Astrocyte (in vitro differentiated cells and primary cell): ENCODE data around the gene EXPH5. TPM values are rescaled to one million over a fixed set of nuclear protein-coding genes. Genes with fewer than 3 reads are reported as not detected.

Source experiments
- DNase-seq: peaks from one replicate; pipeline ENCODE4 v3.0.0-alpha.2; 2010; ENCODE audit warnings: low read depth
- FAIRE-seq: peaks from 2 replicates; lab custom pipeline; 2011; peaks lifted over from hg19 to GRCh38; lab: Jason Lieb, UNC
- H2AFZ ChIP-seq: 2 replicates; pipeline ENCODE4 v1.6.0; 2012; ENCODE audit warnings: low read depth, low read length, inconsistent platforms
- H3K27ac ChIP-seq: 2 replicates; pipeline ENCODE4 v1.5.1; 2011; ENCODE audit warnings: low read depth, low read length, inconsistent platforms
- H3K27me3 ChIP-seq: 2 replicates; pipeline ENCODE4 v1.6.0; 2011; ENCODE audit warnings: low read length, inconsistent platforms; ENCODE audit not compliant: insufficient read depth
- H3K36me3 ChIP-seq: 2 replicates; pipeline ENCODE4 v1.5.1; 2011; ENCODE audit warnings: low read length, inconsistent platforms; ENCODE audit not compliant: insufficient read depth
- H3K4me1 ChIP-seq: 2 replicates; pipeline ENCODE4 v1.5.1; 2011; ENCODE audit warnings: low read length, inconsistent platforms; ENCODE audit not compliant: insufficient read depth
- H3K4me2 ChIP-seq: 2 replicates; pipeline ENCODE4 v1.6.0; 2012; ENCODE audit warnings: low read length, inconsistent platforms
- H3K4me3 ChIP-seq: 2 replicates; pipeline ENCODE4 v1.5.1; 2011; ENCODE audit warnings: low read depth, mild to moderate bottlenecking, low read length, inconsistent platforms; ENCODE audit not compliant: insufficient read depth
- H3K79me2 ChIP-seq: 2 replicates; pipeline ENCODE4 v1.6.0; 2012; ENCODE audit warnings: mild to moderate bottlenecking, low read length, inconsistent platforms; ENCODE audit not compliant: insufficient read depth
- H3K9ac ChIP-seq: 2 replicates; pipeline ENCODE4 v1.6.0; 2012; ENCODE audit warnings: mild to moderate bottlenecking, low read length, inconsistent platforms
- H3K9me3 ChIP-seq: 2 replicates; pipeline ENCODE4 v1.5.1; 2012; ENCODE audit warnings: low read depth, mild to moderate bottlenecking, low read length, inconsistent platforms; ENCODE audit not compliant: insufficient read depth
- H4K20me1 ChIP-seq: 2 replicates; pipeline ENCODE4 v1.6.0; 2012; ENCODE audit warnings: low read length, inconsistent platforms; ENCODE audit not compliant: insufficient read depth
- H3K27ac Mint-ChIP-seq: one replicate; pipeline ENCODE4 v1.8.0; 2021; ENCODE audit warnings: mild to moderate bottlenecking, mixed read lengths; ENCODE audit not compliant: unreplicated experiment
- H3K27me3 Mint-ChIP-seq: one replicate; pipeline ENCODE4 v1.8.0; 2021; ENCODE audit warnings: low read depth, mixed read lengths; ENCODE audit not compliant: unreplicated experiment
- H3K36me3 Mint-ChIP-seq: one replicate; pipeline ENCODE4 v1.8.0; 2021; ENCODE audit warnings: low read depth, mixed read lengths; ENCODE audit not compliant: unreplicated experiment
- H3K4me1 Mint-ChIP-seq: one replicate; pipeline ENCODE4 v1.8.0; 2021; ENCODE audit warnings: low read depth, mixed read lengths; ENCODE audit not compliant: unreplicated experiment
- H3K4me3 Mint-ChIP-seq: one replicate; pipeline ENCODE4 v1.8.0; 2021; ENCODE audit warnings: mild to moderate bottlenecking, moderate library complexity, mixed read lengths; ENCODE audit not compliant: unreplicated experiment
- H3K9me3 Mint-ChIP-seq: one replicate; pipeline ENCODE4 v1.8.0; 2021; ENCODE audit warnings: mild to moderate bottlenecking, mixed read lengths; ENCODE audit not compliant: unreplicated experiment
- EZH2 ChIP-seq: IDR thresholded peaks from 2 replicates; pipeline ENCODE4 v1.6.1; 2012; ENCODE audit warnings: mild to moderate bottlenecking, low read length, inconsistent platforms; ENCODE audit not compliant: insufficient read depth
- total RNA-seq: library from RNA; stranded (reverse); gene quantifications from 2 replicates; pipeline ENCODE4 v1.2.1, GENCODE V29; 2021
- TF ChIP-seq, protein P1 (sequence below): IDR thresholded peaks from 2 replicates; pipeline ENCODE4 v1.5.1; 2011; ENCODE audit warnings: low read depth, mild to moderate bottlenecking, inconsistent platforms, low read length, moderate library complexity; ENCODE audit not compliant: insufficient read depth

The EXPH5 gene
- total RNA-seq, 1 donor from 2014 or later = 7.9 TPM

- no peak overlapping the region for H2AFZ ChIP-seq
- H3K4me3 Mint-ChIP-seq = no peak overlapping the region
- no peaks in the 10 kb centered on the region for H3K27me3 Mint-ChIP-seq
- H3K79me2 ChIP-seq = no peaks in the 10 kb centered on the region
- no peak for TF ChIP-seq EZH2
- TF ChIP-seq, protein P1, sequence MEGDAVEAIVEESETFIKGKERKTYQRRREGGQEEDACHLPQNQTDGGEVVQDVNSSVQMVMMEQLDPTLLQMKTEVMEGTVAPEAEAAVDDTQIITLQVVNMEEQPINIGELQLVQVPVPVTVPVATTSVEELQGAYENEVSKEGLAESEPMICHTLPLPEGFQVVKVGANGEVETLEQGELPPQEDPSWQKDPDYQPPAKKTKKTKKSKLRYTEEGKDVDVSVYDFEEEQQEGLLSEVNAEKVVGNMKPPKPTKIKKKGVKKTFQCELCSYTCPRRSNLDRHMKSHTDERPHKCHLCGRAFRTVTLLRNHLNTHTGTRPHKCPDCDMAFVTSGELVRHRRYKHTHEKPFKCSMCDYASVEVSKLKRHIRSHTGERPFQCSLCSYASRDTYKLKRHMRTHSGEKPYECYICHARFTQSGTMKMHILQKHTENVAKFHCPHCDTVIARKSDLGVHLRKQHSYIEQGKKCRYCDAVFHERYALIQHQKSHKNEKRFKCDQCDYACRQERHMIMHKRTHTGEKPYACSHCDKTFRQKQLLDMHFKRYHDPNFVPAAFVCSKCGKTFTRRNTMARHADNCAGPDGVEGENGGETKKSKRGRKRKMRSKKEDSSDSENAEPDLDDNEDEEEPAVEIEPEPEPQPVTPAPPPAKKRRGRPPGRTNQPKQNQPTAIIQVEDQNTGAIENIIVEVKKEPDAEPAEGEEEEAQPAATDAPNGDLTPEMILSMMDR = no peak
- peaks cover 1% of the 10 kb centered on the region for H3K36me3 Mint-ChIP-seq
- H3K9me3 ChIP-seq = no peaks in the 10 kb centered on the region
- H3K4me1 Mint-ChIP-seq = peaks cover 7% of the 10 kb centered on the region
- H3K27me3 ChIP-seq = no peaks in the 10 kb centered on the region
- H3K4me1 ChIP-seq = no peaks in the 10 kb centered on the region
- no peak overlapping the region for H3K4me2 ChIP-seq
- no peak overlapping the region for H3K9ac ChIP-seq
- no peaks in the 10 kb centered on the region for H3K36me3 ChIP-seq
- H4K20me1 ChIP-seq = no peaks in the 10 kb centered on the region
- FAIRE-seq (no peak), DNase-seq (no peak)
- H3K9me3 Mint-ChIP-seq = no peaks in the 10 kb centered on the region
- no peak overlapping the region for H3K27ac Mint-ChIP-seq
- H3K27ac ChIP-seq = no peak overlapping the region
- H3K4me3 ChIP-seq = no peak overlapping the region
Measured at GRCh38 chr11:108549319-108549885, 44.2 kb downstream of the EXPH5 start.

GRCh38 chr11:108545909-108546501 is 47.6 kb downstream of the EXPH5 start:
- H3K27me3 ChIP-seq = no peaks in the 10 kb centered on the region
- no peaks in the 10 kb centered on the region for H4K20me1 ChIP-seq
- no peak overlapping the region for H3K27ac ChIP-seq
- Mint-ChIP-seq H3K27ac (no peak overlapping the region), H3K9me3 (no peaks in the 10 kb centered on the region), H3K4me1 (no peaks in the 10 kb centered on the region), H3K36me3 (peaks cover 1% of the 10 kb centered on the region), H3K27me3 (no peaks in the 10 kb centered on the region), H3K4me3 (no peak overlapping the region)
- H3K36me3 ChIP-seq = no peaks in the 10 kb centered on the region
- H2AFZ ChIP-seq = no peak overlapping the region
- no peak overlapping the region for H3K4me2 ChIP-seq
- H3K9ac ChIP-seq = no peak overlapping the region
- DNase-seq = no peak
- H3K9me3 ChIP-seq = no peaks in the 10 kb centered on the region
- H3K4me3 ChIP-seq = no peak overlapping the region
- no peaks in the 10 kb centered on the region for H3K4me1 ChIP-seq
- no peak for TF ChIP-seq EZH2
- TF ChIP-seq, protein P1 = no peak
- no peak for FAIRE-seq
- H3K79me2 ChIP-seq = no peaks in the 10 kb centered on the region

GRCh38 chr11:108543316-108543964 is 50.1 kb downstream of the EXPH5 start:
- H3K36me3 ChIP-seq = no peaks in the 10 kb centered on the region
- H3K27ac Mint-ChIP-seq = no peak overlapping the region
- H3K27me3 Mint-ChIP-seq = no peaks in the 10 kb centered on the region

More at GRCh38 chr11:108543316-108543964, 50.1 kb downstream of the EXPH5 start:
- Histone ChIP-seq H3K9me3 (no peaks in the 10 kb centered on the region), H3K4me3 (no peak overlapping the region), H4K20me1 (no peaks in the 10 kb centered on the region), H3K27me3 (no peaks in the 10 kb centered on the region), H3K4me1 (no peaks in the 10 kb centered on the region), H3K79me2 (no peaks in the 10 kb centered on the region), H3K27ac (no peak overlapping the region), H3K9ac (no peak overlapping the region), H3K4me2 (no peak overlapping the region), H2AFZ (no peak overlapping the region)
- Mint-ChIP-seq H3K4me3 (no peak overlapping the region), H3K4me1 (no peaks in the 10 kb centered on the region), H3K9me3 (no peaks in the 10 kb centered on the region), H3K36me3 (no peaks in the 10 kb centered on the region)
- FAIRE-seq (no peak), DNase-seq (no peak)
- no peak for TF ChIP-seq EZH2
- TF ChIP-seq, protein P1 = no peak
